IPS-20b (cell line): ENCODE data around the gene DLG5.

Experiments used
- H3K27ac ChIP-seq: one replicate; pipeline ENCODE4 v1.5.1; 2013; ENCODE audit warnings: low read length
- H3K27me3 ChIP-seq: 2 replicates; pipeline ENCODE4 v1.6.1; 2013; ENCODE audit warnings: mild to moderate bottlenecking, low read length, inconsistent platforms; ENCODE audit not compliant: insufficient read depth
- H3K36me3 ChIP-seq: 2 replicates; pipeline ENCODE4 v1.6.1; 2013; ENCODE audit warnings: low read depth, mild to moderate bottlenecking, inconsistent platforms, low read length, moderate library complexity; ENCODE audit not compliant: insufficient read depth
- H3K4me1 ChIP-seq: 2 replicates; pipeline ENCODE4 v1.6.1; 2013; ENCODE audit warnings: mild to moderate bottlenecking, control low read depth, inconsistent platforms, low read length, moderate library complexity; ENCODE audit not compliant: insufficient read depth
- H3K4me3 ChIP-seq: 2 replicates; pipeline ENCODE4 v1.5.1; 2013; ENCODE audit warnings: mild to moderate bottlenecking, low read length, inconsistent platforms
- H3K9ac ChIP-seq: 2 replicates; pipeline ENCODE4 v1.6.1; 2013; ENCODE audit warnings: low read depth, mild to moderate bottlenecking, inconsistent platforms, low read length, moderate library complexity
- H3K9me3 ChIP-seq: 2 replicates; pipeline ENCODE4 v1.6.1; 2013; ENCODE audit warnings: mild to moderate bottlenecking, low read depth, low read length, inconsistent platforms; ENCODE audit not compliant: insufficient read depth

DLG5 gene

GRCh38 chr10:77963901-77964300 is 37.3 kb upstream of the DLG5 start:
- H3K4me3 ChIP-seq: no peak overlapping the region
- no peaks in the 10 kb centered on the region for H3K27me3 ChIP-seq
- H3K27ac ChIP-seq: no peak overlapping the region
- no peak overlapping the region for H3K9ac ChIP-seq
- no peaks in the 10 kb centered on the region for H3K4me1 ChIP-seq
- H3K36me3 ChIP-seq: no peaks in the 10 kb centered on the region
- H3K9me3 ChIP-seq: peaks cover 14% of the 10 kb centered on the region

GRCh38 chr10:77962350-77963146 is 36.0 kb upstream of the DLG5 start:
- H3K27ac ChIP-seq: no peak overlapping the region
- H3K4me1 ChIP-seq: no peaks in the 10 kb centered on the region
- H3K4me3 ChIP-seq: no peak overlapping the region
- H3K36me3 ChIP-seq: no peaks in the 10 kb centered on the region
- H3K9ac ChIP-seq: no peak overlapping the region
- H3K27me3 ChIP-seq: no peaks in the 10 kb centered on the region
- H3K9me3 ChIP-seq: peaks cover 14% of the 10 kb centered on the region

GRCh38 chr10:77961668-77962067 is 35.1 kb upstream of the DLG5 start:
- H3K9me3 ChIP-seq: peaks cover 14% of the 10 kb centered on the region
- H3K36me3 ChIP-seq: no peaks in the 10 kb centered on the region
- no peak overlapping the region for H3K9ac ChIP-seq
- no peaks in the 10 kb centered on the region for H3K4me1 ChIP-seq
- H3K27me3 ChIP-seq: no peaks in the 10 kb centered on the region
- H3K4me3 ChIP-seq: no peak overlapping the region
- no peak overlapping the region for H3K27ac ChIP-seq

GRCh38 chr10:77960829-77961329 is 34.3 kb upstream of the DLG5 start:
- no peak overlapping the region for H3K27ac ChIP-seq
- H3K36me3 ChIP-seq: no peaks in the 10 kb centered on the region
- no peaks in the 10 kb centered on the region for H3K27me3 ChIP-seq
- H3K4me1 ChIP-seq: no peaks in the 10 kb centered on the region
- H3K9me3 ChIP-seq: peaks cover 14% of the 10 kb centered on the region
- no peak overlapping the region for H3K9ac ChIP-seq
- H3K4me3 ChIP-seq: no peak overlapping the region

GRCh38 chr10:77959887-77960455 is 33.4 kb upstream of the DLG5 start:
- Histone ChIP-seq H3K4me1 (no peaks in the 10 kb centered on the region), H3K27ac (no peak overlapping the region), H3K4me3 (no peak overlapping the region), H3K9ac (no peak overlapping the region), H3K27me3 (no peaks in the 10 kb centered on the region), H3K9me3 (peaks cover 11% of the 10 kb centered on the region), H3K36me3 (no peaks in the 10 kb centered on the region)

- H3K27ac ChIP-seq: no peak overlapping the region
- H3K4me1 ChIP-seq: no peaks in the 10 kb centered on the region
- H3K36me3 ChIP-seq: no peaks in the 10 kb centered on the region
- peaks cover 10% of the 10 kb centered on the region for H3K9me3 ChIP-seq
- no peak overlapping the region for H3K4me3 ChIP-seq
- H3K27me3 ChIP-seq: no peaks in the 10 kb centered on the region
- no peak overlapping the region for H3K9ac ChIP-seq
Observed at GRCh38 chr10:77959384-77959783, 32.8 kb upstream of the DLG5 start.

- H3K4me1 ChIP-seq: no peaks in the 10 kb centered on the region
- no peak overlapping the region for H3K4me3 ChIP-seq
- no peak overlapping the region for H3K27ac ChIP-seq
- H3K27me3 ChIP-seq: no peaks in the 10 kb centered on the region
- H3K9ac ChIP-seq: no peak overlapping the region
- H3K36me3 ChIP-seq: no peaks in the 10 kb centered on the region
- H3K9me3 ChIP-seq: peaks cover 9% of the 10 kb centered on the region
Observed at GRCh38 chr10:77955136-77955535, 28.6 kb upstream of the DLG5 start.

GRCh38 chr10:77949167-77949566 is 22.6 kb upstream of the DLG5 start:
- peak overlapping the region; percentile 27; the same call in 1 of the 2 replicates for H3K4me3 ChIP-seq
- H3K27me3 ChIP-seq: no peaks in the 10 kb centered on the region
- H3K9me3 ChIP-seq: peaks cover 9% of the 10 kb centered on the region
- peak overlapping the region; percentile 44 for H3K27ac ChIP-seq
- H3K36me3 ChIP-seq: no peaks in the 10 kb centered on the region
- H3K4me1 ChIP-seq: peaks cover 9% of the 10 kb centered on the region; the same call in 1 of the 2 replicates
- H3K9ac ChIP-seq: peak overlapping the region; percentile 55; the same call in 1 of the 2 replicates

- H3K4me3 ChIP-seq: no peak overlapping the region
- no peaks in the 10 kb centered on the region for H3K36me3 ChIP-seq
- H3K27ac ChIP-seq: no peak overlapping the region
- no peak overlapping the region for H3K9ac ChIP-seq
- peaks cover 7% of the 10 kb centered on the region; the same call in 1 of the 2 replicates for H3K9me3 ChIP-seq
- peaks cover 9% of the 10 kb centered on the region; the same call in 1 of the 2 replicates for H3K4me1 ChIP-seq
- no peaks in the 10 kb centered on the region for H3K27me3 ChIP-seq
Observed at GRCh38 chr10:77946084-77946483, 19.5 kb upstream of the DLG5 start.

GRCh38 chr10:77944519-77944918 is 18.0 kb upstream of the DLG5 start:
- peaks cover 6% of the 10 kb centered on the region; the same call in 1 of the 2 replicates for H3K4me1 ChIP-seq
- no peak overlapping the region for H3K4me3 ChIP-seq
- H3K9ac ChIP-seq: no peak overlapping the region
- H3K27ac ChIP-seq: no peak overlapping the region
- no peaks in the 10 kb centered on the region for H3K36me3 ChIP-seq
- no peaks in the 10 kb centered on the region for H3K27me3 ChIP-seq
- no peaks in the 10 kb centered on the region for H3K9me3 ChIP-seq

GRCh38 chr10:77943121-77943901 is 16.8 kb upstream of the DLG5 start:
- H3K9me3 ChIP-seq: no peaks in the 10 kb centered on the region
- H3K4me3 ChIP-seq: no peak overlapping the region
- H3K9ac ChIP-seq: peak overlapping the region; percentile 5; the same call in 1 of the 2 replicates
- H3K27me3 ChIP-seq: no peaks in the 10 kb centered on the region
- no peak overlapping the region for H3K27ac ChIP-seq
- H3K36me3 ChIP-seq: no peaks in the 10 kb centered on the region
- no peaks in the 10 kb centered on the region for H3K4me1 ChIP-seq
